ENCODE results near the gene SUFU.

SUFU gene

GRCh38 chr10:102465466-102465865, 38.3 kb upstream of the SUFU start:
- Histone ChIP-seq H3K4me3 (ENCODE audit: low read depth, low read length) (no peak overlapping the region), H3K79me2 (ENCODE audit: control insufficient read depth, insufficient read depth, low read length, unreplicated experiment) (no peaks in the 10 kb centered on the region), H2AFZ (ENCODE audit: low read length, unreplicated experiment) (no peak overlapping the region), H3K36me3 (ENCODE audit: insufficient read depth, low read length) (no peaks in the 10 kb centered on the region), H3K27ac (ENCODE audit: low read depth, low read length) (no peak overlapping the region), H3K4me1 (ENCODE audit: control insufficient read depth, insufficient read depth, low read length, unreplicated experiment) (peaks cover 13% of the 10 kb centered on the region), H3K27me3 (ENCODE audit: insufficient read depth, low read length) (no peaks in the 10 kb centered on the region)

GRCh38 chr10:102467318-102467717, 36.5 kb upstream of the SUFU start:
- no peaks in the 10 kb centered on the region for H3K27me3 ChIP-seq (ENCODE audit: insufficient read depth, low read length)
- no peak overlapping the region for H3K4me3 ChIP-seq (ENCODE audit: low read depth, low read length)
- H3K36me3 ChIP-seq (ENCODE audit: insufficient read depth, low read length) = no peaks in the 10 kb centered on the region
- peaks cover 13% of the 10 kb centered on the region for H3K4me1 ChIP-seq (ENCODE audit: control insufficient read depth, insufficient read depth, low read length, unreplicated experiment)
- H2AFZ ChIP-seq (ENCODE audit: low read length, unreplicated experiment) = no peak overlapping the region
- no peaks in the 10 kb centered on the region for H3K79me2 ChIP-seq (ENCODE audit: control insufficient read depth, insufficient read depth, low read length, unreplicated experiment)
- H3K27ac ChIP-seq (ENCODE audit: low read depth, low read length) = no peak overlapping the region

GRCh38 chr10:102467971-102468438, 35.8 kb upstream of the SUFU start:
- Histone ChIP-seq H3K4me3 (ENCODE audit: low read depth, low read length) (no peak overlapping the region), H3K27ac (ENCODE audit: low read depth, low read length) (no peak overlapping the region)

DNA sequence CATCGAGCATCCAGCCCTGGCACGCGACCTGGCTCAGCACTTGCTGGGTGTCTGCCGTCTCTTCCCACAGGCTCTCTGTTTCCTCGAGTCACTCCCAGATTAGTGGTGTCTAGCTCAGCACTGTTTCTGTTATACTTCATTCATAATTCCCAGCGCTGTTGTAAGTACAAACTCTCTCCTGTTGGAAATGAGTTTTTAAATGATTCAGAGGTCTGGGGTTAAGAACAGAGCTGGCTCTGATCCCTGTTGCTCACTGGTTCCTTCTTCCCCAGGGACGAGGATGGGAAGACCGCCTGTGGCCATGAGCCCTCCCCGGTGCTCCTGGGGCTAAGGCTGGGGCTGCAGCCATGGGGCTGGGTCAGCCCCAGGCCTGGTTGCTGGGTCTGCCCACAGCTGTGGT, 35.1 kb upstream of the SUFU start:
- Histone ChIP-seq H3K4me1 (ENCODE audit: control insufficient read depth, insufficient read depth, low read length, unreplicated experiment) (peaks cover 13% of the 10 kb centered on the region), H3K36me3 (ENCODE audit: insufficient read depth, low read length) (no peaks in the 10 kb centered on the region), H3K27ac (ENCODE audit: low read depth, low read length) (peak overlapping the region; percentile 22; the same call in 1 of the 2 replicates), H2AFZ (ENCODE audit: low read length, unreplicated experiment) (peak overlapping the region; percentile 9), H3K79me2 (ENCODE audit: control insufficient read depth, insufficient read depth, low read length, unreplicated experiment) (no peaks in the 10 kb centered on the region), H3K4me3 (ENCODE audit: low read depth, low read length) (no peak overlapping the region), H3K27me3 (ENCODE audit: insufficient read depth, low read length) (no peaks in the 10 kb centered on the region)

More at GRCh38 chr10:102467971-102468438, 35.8 kb upstream of the SUFU start:
- no peaks in the 10 kb centered on the region for H3K79me2 ChIP-seq (ENCODE audit: control insufficient read depth, insufficient read depth, low read length, unreplicated experiment)
- H3K4me1 ChIP-seq (ENCODE audit: control insufficient read depth, insufficient read depth, low read length, unreplicated experiment) = peaks cover 13% of the 10 kb centered on the region
- no peaks in the 10 kb centered on the region for H3K36me3 ChIP-seq (ENCODE audit: insufficient read depth, low read length)
- H3K27me3 ChIP-seq (ENCODE audit: insufficient read depth, low read length) = no peaks in the 10 kb centered on the region
- no peak overlapping the region for H2AFZ ChIP-seq (ENCODE audit: low read length, unreplicated experiment)

GRCh38 chr10:102470579-102471546, 32.9 kb upstream of the SUFU start:
- no peaks in the 10 kb centered on the region for H3K36me3 ChIP-seq (ENCODE audit: insufficient read depth, low read length)
- H3K27me3 ChIP-seq (ENCODE audit: insufficient read depth, low read length) = no peaks in the 10 kb centered on the region
- H3K79me2 ChIP-seq (ENCODE audit: control insufficient read depth, insufficient read depth, low read length, unreplicated experiment) = no peaks in the 10 kb centered on the region
- H3K4me1 ChIP-seq (ENCODE audit: control insufficient read depth, insufficient read depth, low read length, unreplicated experiment) = peaks cover 13% of the 10 kb centered on the region
- no peak overlapping the region for H2AFZ ChIP-seq (ENCODE audit: low read length, unreplicated experiment)
- H3K4me3 ChIP-seq (ENCODE audit: low read depth, low read length) = no peak overlapping the region
- no peak overlapping the region for H3K27ac ChIP-seq (ENCODE audit: low read depth, low read length)

DNA sequence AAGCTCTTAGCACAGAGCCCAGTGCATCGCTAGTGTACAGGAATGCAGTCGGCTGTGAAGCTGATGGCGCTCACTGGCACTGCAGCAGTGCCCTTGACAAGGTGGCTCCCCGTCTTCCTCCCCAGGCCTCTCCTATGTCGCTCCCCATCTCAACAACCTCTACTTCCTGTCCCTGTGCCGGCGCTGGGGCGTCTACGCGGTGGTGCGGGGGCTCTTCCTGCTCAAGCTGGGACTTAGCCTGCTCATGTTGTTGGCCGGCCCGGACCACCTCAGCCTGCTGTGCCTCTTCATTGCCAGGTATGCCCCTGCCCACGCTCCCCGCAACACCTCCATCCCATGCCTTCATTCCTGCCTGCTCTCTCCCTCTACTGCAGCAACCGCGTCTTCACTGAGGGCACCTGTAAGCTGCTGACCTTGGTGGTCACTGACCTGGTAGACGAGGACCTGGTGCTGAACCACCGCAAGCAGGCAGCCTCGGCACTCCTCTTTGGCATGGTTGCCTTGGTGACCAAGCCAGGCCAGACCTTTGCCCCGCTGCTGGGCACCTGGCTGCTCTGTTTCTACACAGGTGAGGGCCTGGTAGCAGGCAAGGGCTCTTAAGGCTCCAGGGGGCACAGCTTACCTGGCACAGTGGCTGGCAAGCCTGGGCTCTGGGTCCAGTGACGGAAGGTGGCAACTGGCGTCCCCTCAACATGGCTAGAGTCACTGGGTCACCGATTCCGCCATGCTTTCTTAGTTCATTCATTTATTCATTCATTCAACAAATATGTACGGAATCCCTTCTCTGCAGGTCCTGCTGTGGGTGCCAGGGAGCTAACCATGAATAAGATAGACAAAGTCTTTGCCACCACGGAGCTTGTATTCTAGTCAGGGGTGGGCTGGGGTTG, 30.1 kb upstream of the SUFU start:
- Histone ChIP-seq H3K27me3 (ENCODE audit: insufficient read depth, low read length) (no peaks in the 10 kb centered on the region), H2AFZ (ENCODE audit: low read length, unreplicated experiment) (no peak overlapping the region), H3K36me3 (ENCODE audit: insufficient read depth, low read length) (no peaks in the 10 kb centered on the region), H3K27ac (ENCODE audit: low read depth, low read length) (no peak overlapping the region), H3K4me3 (ENCODE audit: low read depth, low read length) (no peak overlapping the region), H3K4me1 (ENCODE audit: control insufficient read depth, insufficient read depth, low read length, unreplicated experiment) (peaks cover 5% of the 10 kb centered on the region), H3K79me2 (ENCODE audit: control insufficient read depth, insufficient read depth, low read length, unreplicated experiment) (no peaks in the 10 kb centered on the region)

- Histone ChIP-seq H3K79me2 (ENCODE audit: control insufficient read depth, insufficient read depth, low read length, unreplicated experiment) (no peaks in the 10 kb centered on the region), H2AFZ (ENCODE audit: low read length, unreplicated experiment) (no peak overlapping the region), H3K4me3 (ENCODE audit: low read depth, low read length) (no peak overlapping the region), H3K27ac (ENCODE audit: low read depth, low read length) (no peak overlapping the region), H3K27me3 (ENCODE audit: insufficient read depth, low read length) (no peaks in the 10 kb centered on the region), H3K36me3 (ENCODE audit: insufficient read depth, low read length) (no peaks in the 10 kb centered on the region), H3K4me1 (ENCODE audit: control insufficient read depth, insufficient read depth, low read length, unreplicated experiment) (no peaks in the 10 kb centered on the region)
Observed at GRCh38 chr10:102475451-102476040, 28.2 kb upstream of the SUFU start.

- Histone ChIP-seq H3K4me1 (ENCODE audit: control insufficient read depth, insufficient read depth, low read length, unreplicated experiment) (no peaks in the 10 kb centered on the region), H3K27me3 (ENCODE audit: insufficient read depth, low read length) (no peaks in the 10 kb centered on the region), H2AFZ (ENCODE audit: low read length, unreplicated experiment) (no peak overlapping the region), H3K79me2 (ENCODE audit: control insufficient read depth, insufficient read depth, low read length, unreplicated experiment) (no peaks in the 10 kb centered on the region), H3K27ac (ENCODE audit: low read depth, low read length) (no peak overlapping the region), H3K4me3 (ENCODE audit: low read depth, low read length) (no peak overlapping the region), H3K36me3 (ENCODE audit: insufficient read depth, low read length) (no peaks in the 10 kb centered on the region)
Observed at GRCh38 chr10:102476466-102477141, 27.2 kb upstream of the SUFU start.

DNA sequence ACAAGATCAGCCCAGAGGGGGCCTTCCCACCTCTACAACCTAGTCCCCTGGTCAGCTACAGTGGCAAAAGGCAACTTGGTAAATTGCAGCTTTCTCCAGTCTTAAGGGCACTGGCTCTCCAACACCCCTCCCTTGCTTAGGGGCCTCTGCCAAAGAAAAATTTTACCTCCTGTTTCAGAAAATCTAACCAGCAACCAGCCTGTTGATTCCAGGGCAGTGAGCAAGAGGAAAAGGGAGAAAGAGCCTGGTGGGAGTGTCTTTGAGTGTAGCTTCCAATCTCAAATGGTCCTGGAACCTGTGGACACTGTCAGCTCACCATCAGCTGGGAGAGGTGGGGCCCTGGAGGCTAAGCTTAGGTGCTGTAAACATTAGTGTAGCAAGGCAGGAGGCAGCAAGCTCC, 24.1 kb upstream of the SUFU start:
- H3K4me3 ChIP-seq (ENCODE audit: low read depth, low read length) = no peak overlapping the region
- no peaks in the 10 kb centered on the region; the same call in 1 of the 2 replicates for H3K36me3 ChIP-seq (ENCODE audit: insufficient read depth, low read length)
- no peak overlapping the region for H2AFZ ChIP-seq (ENCODE audit: low read length, unreplicated experiment)
- no peaks in the 10 kb centered on the region for H3K27me3 ChIP-seq (ENCODE audit: insufficient read depth, low read length)
- H3K79me2 ChIP-seq (ENCODE audit: control insufficient read depth, insufficient read depth, low read length, unreplicated experiment) = no peaks in the 10 kb centered on the region
- H3K4me1 ChIP-seq (ENCODE audit: control insufficient read depth, insufficient read depth, low read length, unreplicated experiment) = no peaks in the 10 kb centered on the region
- no peak overlapping the region for H3K27ac ChIP-seq (ENCODE audit: low read depth, low read length)

- no peaks in the 10 kb centered on the region for H3K27me3 ChIP-seq (ENCODE audit: insufficient read depth, low read length)
- no peaks in the 10 kb centered on the region for H3K4me1 ChIP-seq (ENCODE audit: control insufficient read depth, insufficient read depth, low read length, unreplicated experiment)
- H3K4me3 ChIP-seq (ENCODE audit: low read depth, low read length) = no peak overlapping the region
- H3K36me3 ChIP-seq (ENCODE audit: insufficient read depth, low read length) = peaks cover 4% of the 10 kb centered on the region; the same call in 1 of the 2 replicates
- no peak overlapping the region for H3K27ac ChIP-seq (ENCODE audit: low read depth, low read length)
- no peaks in the 10 kb centered on the region for H3K79me2 ChIP-seq (ENCODE audit: control insufficient read depth, insufficient read depth, low read length, unreplicated experiment)
- H2AFZ ChIP-seq (ENCODE audit: low read length, unreplicated experiment) = no peak overlapping the region
Observed at GRCh38 chr10:102480396-102480795, 23.4 kb upstream of the SUFU start.

All from ACC112 (cell line).